Panc1 (cell line): ENCODE results near the gene MEGF10. TPM values are rescaled to one million over a fixed set of nuclear protein-coding genes. Genes with fewer than 3 reads are reported as not detected.

ENCODE experiments used
- ATAC-seq: fragments of 200-7000 bp; cut with Tn5 transposase; 2 replicates; pipeline ENCODE4 v1.9.1; 2020; ENCODE audit warnings: mild to moderate bottlenecking, moderate library complexity
- BruUV-seq: library from RNA; stranded (reverse); fragments of 400-500 nt; replicated peaks from 2 replicates; lab custom pipeline; 2021; lab: Mats Ljungman, UMichigan
- CTCF ChIA-PET: fragments of 300-600 bp; sonication (Branson Sonifier 250); formaldehyde crosslinking; loops from one replicate; lab custom pipeline; 2022; ENCODE audit warnings: antibody characterized with exemption; lab: Charles Lee
- POLR2A ChIA-PET: fragments of 300-600 bp; sonication (Branson Sonifier 250); formaldehyde crosslinking; loops from one replicate; lab custom pipeline; 2022; ENCODE audit warnings: antibody characterized with exemption; lab: Charles Lee
- DNase-seq: peaks from one replicate; pipeline ENCODE4 v3.0.0-alpha.2; 2010; ENCODE audit warnings: low read depth, low spot score
- H3K27ac ChIP-seq: 2 replicates; pipeline ENCODE4 v1.5.1; 2011; ENCODE audit warnings: mild to moderate bottlenecking, low read length, inconsistent platforms
- H3K27me3 ChIP-seq: fragments of 200-500 bp; sonication (Bioruptor generic); 2 replicates; pipeline ENCODE4 v1.6.0; 2014; ENCODE audit warnings: low read length, inconsistent platforms; ENCODE audit not compliant: control insufficient read depth, insufficient read depth
- H3K36me3 ChIP-seq: fragments of 200-500 bp; sonication (Bioruptor generic); 2 replicates; pipeline ENCODE4 v1.5.1; 2014; ENCODE audit warnings: inconsistent platforms, mild to moderate bottlenecking, low read length, moderate library complexity; ENCODE audit not compliant: control insufficient read depth, insufficient read depth
- H3K4me1 ChIP-seq: 2 replicates; pipeline ENCODE4 v1.5.1; 2011; ENCODE audit warnings: inconsistent platforms, mild to moderate bottlenecking, low read length, moderate library complexity; ENCODE audit not compliant: control insufficient read depth, insufficient read depth
- H3K4me3 ChIP-seq, 2 experiments: 2 replicates each; pipeline ENCODE4 v1.5.1; 2011 to 2012; ENCODE audit warnings: low read depth in 2 of 2, low read length in 2 of 2, mild to moderate bottlenecking in 2 of 2, inconsistent platforms in 1 of 2, moderate library complexity in 1 of 2
- H3K9me3 ChIP-seq: fragments of 200-500 bp; sonication (Bioruptor generic); 2 replicates; pipeline ENCODE4 v1.5.1; 2014; ENCODE audit warnings: low read depth, mild to moderate bottlenecking, inconsistent platforms, low read length, moderate library complexity; ENCODE audit not compliant: control insufficient read depth, insufficient read depth
- POLR2AphosphoS5 ChIP-seq: IDR thresholded peaks from 2 replicates; pipeline ENCODE4 v1.6.1; 2012; ENCODE audit warnings: mild to moderate bottlenecking, low read depth, low read length, moderate library complexity
- SIN3A ChIP-seq: IDR thresholded peaks from 2 replicates; pipeline ENCODE4 v1.6.1; 2012; ENCODE audit warnings: low read depth, mild to moderate bottlenecking, low read length, moderate library complexity, borderline replicate concordance; ENCODE audit not compliant: insufficient read depth
- TCF7L2 ChIP-seq: IDR thresholded peaks from 2 replicates; pipeline ENCODE4 v1.6.1; 2011; ENCODE audit warnings: mild to moderate bottlenecking, low read depth, low read length, inconsistent platforms
- in situ Hi-C: cut with HindIII; loops from 2 replicates; pipeline ENCODE4 v1.10.0; 2016; ENCODE audit warnings: low sequenced_read_pairs, low pct_unique_long_range_greater_than_20kb
- intact Hi-C: fragments of 100-400 bp; cut with micrococcal nuclease; formaldehyde crosslinking; loops from one replicate; pipeline ENCODE4 v1.10.0; 2022; ENCODE audit not compliant: unreplicated experiment
- total RNA-seq: library from RNA; stranded (reverse); gene quantifications from one replicate; pipeline ENCODE4 v1.2.1, GENCODE V29; 2021; ENCODE audit not compliant: unreplicated experiment
- TF ChIP-seq, protein P1 (sequence below): fragments of 450-650 bp; IDR thresholded peaks from 2 replicates; pipeline ENCODE4 v1.5.1; 2017; ENCODE audit warnings: mild to moderate bottlenecking
- TF ChIP-seq, protein P2 (sequence below), 2 experiments: IDR thresholded peaks; 2 replicates each; pipeline ENCODE4 v1.6.1; 2011 to 2012; ENCODE audit warnings: low read depth in 2 of 2, control low read depth in 1 of 2, low read length in 1 of 2, mild to moderate bottlenecking in 1 of 2, moderate library complexity in 1 of 2; ENCODE audit not compliant: insufficient read depth in 1 of 2

MEGF10 gene
- total RNA-seq, 1 experiment from 2014 or later = not detected

DNA sequence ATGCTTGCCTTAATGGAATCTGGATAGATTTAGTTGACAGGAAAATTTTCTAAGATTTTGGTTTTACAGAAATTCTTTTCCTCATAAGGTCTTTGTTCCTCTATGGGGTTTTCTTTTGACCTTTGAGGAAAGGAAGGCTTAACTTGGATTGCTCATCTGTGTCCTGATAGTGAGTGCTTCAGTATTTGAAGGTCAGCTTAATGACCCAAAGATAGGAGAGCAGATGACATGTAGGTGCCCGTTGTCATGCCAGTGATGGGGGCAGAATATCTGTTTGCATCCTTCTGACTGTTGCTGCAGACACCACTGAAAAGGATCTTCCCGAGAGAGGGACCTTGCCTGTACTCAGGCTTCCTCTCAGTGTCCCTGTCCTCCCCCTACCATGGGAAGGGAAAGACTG lies 30.9 kb downstream of the MEGF10 start:
- POLR2A ChIA-PET = no interaction called here
- Histone ChIP-seq H3K4me1 (no peaks in the 10 kb centered on the region), H3K36me3 (no peaks in the 10 kb centered on the region; the same call in 1 of the 2 replicates), H3K9me3 (no peaks in the 10 kb centered on the region), H3K27ac (no peak overlapping the region), H3K4me3 (no peak overlapping the region), H3K27me3 (0 out of 2 replicates have a peak, but pooled peaks cover 3% of the 10 kb centered on the region)
- TF ChIP-seq, protein P1, sequence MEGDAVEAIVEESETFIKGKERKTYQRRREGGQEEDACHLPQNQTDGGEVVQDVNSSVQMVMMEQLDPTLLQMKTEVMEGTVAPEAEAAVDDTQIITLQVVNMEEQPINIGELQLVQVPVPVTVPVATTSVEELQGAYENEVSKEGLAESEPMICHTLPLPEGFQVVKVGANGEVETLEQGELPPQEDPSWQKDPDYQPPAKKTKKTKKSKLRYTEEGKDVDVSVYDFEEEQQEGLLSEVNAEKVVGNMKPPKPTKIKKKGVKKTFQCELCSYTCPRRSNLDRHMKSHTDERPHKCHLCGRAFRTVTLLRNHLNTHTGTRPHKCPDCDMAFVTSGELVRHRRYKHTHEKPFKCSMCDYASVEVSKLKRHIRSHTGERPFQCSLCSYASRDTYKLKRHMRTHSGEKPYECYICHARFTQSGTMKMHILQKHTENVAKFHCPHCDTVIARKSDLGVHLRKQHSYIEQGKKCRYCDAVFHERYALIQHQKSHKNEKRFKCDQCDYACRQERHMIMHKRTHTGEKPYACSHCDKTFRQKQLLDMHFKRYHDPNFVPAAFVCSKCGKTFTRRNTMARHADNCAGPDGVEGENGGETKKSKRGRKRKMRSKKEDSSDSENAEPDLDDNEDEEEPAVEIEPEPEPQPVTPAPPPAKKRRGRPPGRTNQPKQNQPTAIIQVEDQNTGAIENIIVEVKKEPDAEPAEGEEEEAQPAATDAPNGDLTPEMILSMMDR = no peak
- CTCF ChIA-PET = no interaction called here
- in situ Hi-C loops = no loop called here
- DNase-seq (no peak), ATAC-seq (no peak)
- intact Hi-C loops = no loop called here
- no TSS peak for BruUV-seq

DNA sequence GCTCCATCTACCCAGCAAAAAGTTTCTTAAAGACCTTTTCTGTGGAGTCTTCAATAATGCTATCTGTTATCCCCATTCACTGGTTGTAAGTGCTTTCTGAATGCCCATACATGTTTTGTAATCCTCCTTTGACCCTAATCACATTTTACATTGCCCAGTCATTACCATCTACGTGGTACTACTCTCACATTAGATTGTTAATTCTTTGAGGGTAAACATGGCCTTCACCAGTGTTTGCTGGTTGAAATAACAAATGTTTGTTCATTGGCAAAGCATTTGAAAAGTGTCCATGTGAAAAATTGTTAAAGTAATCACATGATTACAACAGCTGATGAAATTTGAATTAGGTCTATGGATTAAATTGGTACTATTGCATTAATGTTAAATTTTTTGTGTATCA lies 31.8 kb downstream of the MEGF10 start:
- in situ Hi-C loops (no loop called here), intact Hi-C loops (no loop called here)
- Histone ChIP-seq H3K27me3 (0 out of 2 replicates have a peak, but pooled peaks cover 3% of the 10 kb centered on the region), H3K36me3 (no peaks in the 10 kb centered on the region; the same call in 1 of the 2 replicates), H3K4me1 (no peaks in the 10 kb centered on the region), H3K4me3 (no peak overlapping the region), H3K9me3 (no peaks in the 10 kb centered on the region), H3K27ac (no peak overlapping the region)
- ChIA-PET CTCF (no interaction called here), POLR2A (no interaction called here)
- BruUV-seq = no TSS peak
- TF ChIP-seq POLR2AphosphoS5 (no peak), TCF7L2 (no peak)
- TF ChIP-seq, protein P1 = no peak
- DNase-seq (no peak), ATAC-seq (no peak)

DNA sequence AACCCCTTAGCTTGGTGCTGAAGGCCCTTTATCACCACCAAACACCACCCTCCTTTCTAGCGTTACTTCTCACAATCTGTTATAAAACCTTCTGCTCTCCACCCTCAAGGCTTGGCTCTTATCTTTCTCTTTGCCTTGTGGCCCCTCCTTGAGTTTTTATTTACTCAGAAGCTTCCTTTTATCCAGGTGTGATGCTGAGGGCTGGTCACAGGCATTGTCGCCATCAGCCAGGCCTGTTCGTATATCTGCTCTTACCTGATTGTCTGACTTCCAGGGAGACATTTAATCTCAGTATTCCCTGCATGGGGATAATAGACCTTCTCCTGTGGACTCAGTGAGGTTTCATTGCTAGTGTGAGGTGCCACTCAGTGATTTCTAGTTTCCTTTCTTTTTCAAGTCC lies 34.2 kb downstream of the MEGF10 start:
- ATAC-seq (no peak), DNase-seq (no peak)
- Histone ChIP-seq H3K9me3 (no peaks in the 10 kb centered on the region), H3K27ac (no peak overlapping the region), H3K27me3 (peaks cover 8% of the 10 kb centered on the region), H3K4me3 (no peak overlapping the region), H3K36me3 (no peaks in the 10 kb centered on the region; the same call in 1 of the 2 replicates), H3K4me1 (no peaks in the 10 kb centered on the region)
- in situ Hi-C loops = no loop called here
- TF ChIP-seq POLR2AphosphoS5 = no peak
- no peak for TF ChIP-seq SIN3A
- TF ChIP-seq TCF7L2 = no peak
- TF ChIP-seq, protein P2, sequence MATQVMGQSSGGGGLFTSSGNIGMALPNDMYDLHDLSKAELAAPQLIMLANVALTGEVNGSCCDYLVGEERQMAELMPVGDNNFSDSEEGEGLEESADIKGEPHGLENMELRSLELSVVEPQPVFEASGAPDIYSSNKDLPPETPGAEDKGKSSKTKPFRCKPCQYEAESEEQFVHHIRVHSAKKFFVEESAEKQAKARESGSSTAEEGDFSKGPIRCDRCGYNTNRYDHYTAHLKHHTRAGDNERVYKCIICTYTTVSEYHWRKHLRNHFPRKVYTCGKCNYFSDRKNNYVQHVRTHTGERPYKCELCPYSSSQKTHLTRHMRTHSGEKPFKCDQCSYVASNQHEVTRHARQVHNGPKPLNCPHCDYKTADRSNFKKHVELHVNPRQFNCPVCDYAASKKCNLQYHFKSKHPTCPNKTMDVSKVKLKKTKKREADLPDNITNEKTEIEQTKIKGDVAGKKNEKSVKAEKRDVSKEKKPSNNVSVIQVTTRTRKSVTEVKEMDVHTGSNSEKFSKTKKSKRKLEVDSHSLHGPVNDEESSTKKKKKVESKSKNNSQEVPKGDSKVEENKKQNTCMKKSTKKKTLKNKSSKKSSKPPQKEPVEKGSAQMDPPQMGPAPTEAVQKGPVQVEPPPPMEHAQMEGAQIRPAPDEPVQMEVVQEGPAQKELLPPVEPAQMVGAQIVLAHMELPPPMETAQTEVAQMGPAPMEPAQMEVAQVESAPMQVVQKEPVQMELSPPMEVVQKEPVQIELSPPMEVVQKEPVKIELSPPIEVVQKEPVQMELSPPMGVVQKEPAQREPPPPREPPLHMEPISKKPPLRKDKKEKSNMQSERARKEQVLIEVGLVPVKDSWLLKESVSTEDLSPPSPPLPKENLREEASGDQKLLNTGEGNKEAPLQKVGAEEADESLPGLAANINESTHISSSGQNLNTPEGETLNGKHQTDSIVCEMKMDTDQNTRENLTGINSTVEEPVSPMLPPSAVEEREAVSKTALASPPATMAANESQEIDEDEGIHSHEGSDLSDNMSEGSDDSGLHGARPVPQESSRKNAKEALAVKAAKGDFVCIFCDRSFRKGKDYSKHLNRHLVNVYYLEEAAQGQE (IDR thresholded peaks at IDR 0.05; ENCODE audit: insufficient read depth in 1 of 2, low read depth in 2 of 2, low read length in 1 of 2) = no peak
- TF ChIP-seq, protein P1 = no peak
- ChIA-PET CTCF (no interaction called here), POLR2A (no interaction called here)
- BruUV-seq = no TSS peak
- intact Hi-C loops = no loop called here
